Esophagus muscularis mucosa (tissue), 3 donors: ENCODE data around the gene ZBTB7B.

Experiments used
- CTCF ChIP-seq, 3 experiments: fragments of 200-600 bp in 2 of 3; fragments of 450-650 bp in 1 of 3; sonication (generic) in 2 of 3; IDR thresholded peaks; one replicate each; pipeline ENCODE4 v1.5.1; 2017 to 2019; ENCODE audit warnings: antibody characterized with exemption in 3 of 3, mild to moderate bottlenecking in 2 of 3, moderate library complexity in 1 of 3
- POLR2AphosphoS5 ChIP-seq, 2 donors: sonication (generic); formaldehyde crosslinking; IDR thresholded peaks; one replicate each; pipeline ENCODE4 v1.6.1; 2017; ENCODE audit warnings: antibody characterized with exemption in 2 of 2

DNA sequence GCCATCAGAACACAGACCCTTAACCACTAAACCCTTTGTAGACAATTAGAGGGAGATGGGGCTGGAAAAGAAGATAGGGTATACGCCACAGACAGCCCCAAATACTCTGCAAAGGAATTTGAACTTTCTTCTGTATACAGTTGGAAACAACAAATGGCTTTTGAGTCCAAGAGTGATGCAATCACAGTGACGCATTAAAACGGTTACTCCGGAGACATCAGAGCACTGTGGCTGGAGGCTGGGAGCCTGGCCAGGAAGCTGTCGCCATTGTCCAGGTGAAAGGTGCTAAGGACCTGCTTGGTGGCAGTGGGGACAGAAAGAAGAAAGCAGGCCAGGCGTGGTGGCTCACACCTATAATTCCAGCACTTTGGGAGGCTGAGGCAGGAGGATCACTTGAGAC lies 15.3 kb upstream of the ZBTB7B start:
- TF ChIP-seq CTCF (IDR thresholded peaks at IDR 0.05): no peak
- TF ChIP-seq POLR2AphosphoS5 (IDR thresholded peaks at IDR 0.05): no peak
